ENCODE data around the gene AIRE. TPM values are rescaled to one million over a fixed set of nuclear protein-coding genes. Genes with fewer than 3 reads are reported as not detected.

The AIRE gene
- total RNA-seq, 1 donor from 2014 or later: 0.75 TPM

DNA sequence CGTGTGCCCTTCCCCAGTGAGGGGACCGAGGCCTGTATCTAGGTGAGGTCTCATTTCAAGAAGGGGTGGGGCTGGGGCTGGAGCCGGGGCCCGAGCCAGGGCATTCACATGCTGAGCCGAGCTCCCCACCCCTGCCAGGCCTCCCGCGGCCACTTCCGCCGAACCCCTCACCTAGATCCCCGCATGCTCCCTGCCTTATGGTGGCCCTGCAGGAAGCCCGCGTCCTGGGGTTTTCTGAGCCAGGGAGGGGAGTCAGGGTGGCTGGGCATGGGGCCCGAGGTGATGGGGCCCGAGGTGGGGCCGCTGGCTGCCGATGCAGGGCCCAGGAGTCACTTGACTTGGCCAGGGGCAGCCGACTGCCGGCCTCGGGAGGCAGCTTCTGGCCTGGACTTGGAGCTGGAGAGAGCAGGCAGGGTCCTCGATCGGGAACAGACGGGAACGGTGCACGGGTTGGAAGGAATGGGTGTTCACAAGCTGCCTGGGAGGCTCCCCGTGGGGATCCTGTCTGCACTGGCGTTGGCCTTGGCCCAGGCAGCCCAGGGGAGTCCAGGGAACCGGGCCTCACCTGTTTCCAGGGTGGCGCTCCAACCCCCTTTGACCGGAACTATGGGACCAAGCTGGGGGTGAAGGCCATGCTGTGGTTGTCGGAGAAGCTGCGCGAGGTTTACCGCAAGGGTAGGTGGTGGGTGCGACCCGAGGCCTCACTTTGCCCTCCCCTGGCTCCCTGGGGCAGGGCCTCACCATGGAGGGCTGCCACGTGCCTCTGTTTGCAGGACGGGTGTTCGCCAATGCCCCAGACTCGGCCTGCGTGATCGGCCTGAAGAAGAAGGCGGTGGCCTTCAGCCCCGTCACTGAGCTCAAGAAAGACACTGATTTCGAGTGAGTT lies 40.0 kb downstream of the AIRE start:
- H3K27me3 ChIP-seq: no peaks in the 10 kb centered on the region
- DNase-seq (ENCODE audit: low spot score in 2 of 2): no peak
- no peaks in the 10 kb centered on the region for H3K4me1 ChIP-seq
- TF ChIP-seq, protein P1, sequence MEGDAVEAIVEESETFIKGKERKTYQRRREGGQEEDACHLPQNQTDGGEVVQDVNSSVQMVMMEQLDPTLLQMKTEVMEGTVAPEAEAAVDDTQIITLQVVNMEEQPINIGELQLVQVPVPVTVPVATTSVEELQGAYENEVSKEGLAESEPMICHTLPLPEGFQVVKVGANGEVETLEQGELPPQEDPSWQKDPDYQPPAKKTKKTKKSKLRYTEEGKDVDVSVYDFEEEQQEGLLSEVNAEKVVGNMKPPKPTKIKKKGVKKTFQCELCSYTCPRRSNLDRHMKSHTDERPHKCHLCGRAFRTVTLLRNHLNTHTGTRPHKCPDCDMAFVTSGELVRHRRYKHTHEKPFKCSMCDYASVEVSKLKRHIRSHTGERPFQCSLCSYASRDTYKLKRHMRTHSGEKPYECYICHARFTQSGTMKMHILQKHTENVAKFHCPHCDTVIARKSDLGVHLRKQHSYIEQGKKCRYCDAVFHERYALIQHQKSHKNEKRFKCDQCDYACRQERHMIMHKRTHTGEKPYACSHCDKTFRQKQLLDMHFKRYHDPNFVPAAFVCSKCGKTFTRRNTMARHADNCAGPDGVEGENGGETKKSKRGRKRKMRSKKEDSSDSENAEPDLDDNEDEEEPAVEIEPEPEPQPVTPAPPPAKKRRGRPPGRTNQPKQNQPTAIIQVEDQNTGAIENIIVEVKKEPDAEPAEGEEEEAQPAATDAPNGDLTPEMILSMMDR (IDR thresholded peaks at IDR 0.05): no peak
- no peaks in the 10 kb centered on the region for H3K9me3 ChIP-seq
- intact Hi-C loops (cut with DNase I): no loop called here
- peaks cover 48 to 65% of the 10 kb centered on the region in 2 donors for H3K36me3 ChIP-seq
- no peak overlapping the region for H3K4me3 ChIP-seq
- no peak overlapping the region for H3K27ac ChIP-seq

DNA sequence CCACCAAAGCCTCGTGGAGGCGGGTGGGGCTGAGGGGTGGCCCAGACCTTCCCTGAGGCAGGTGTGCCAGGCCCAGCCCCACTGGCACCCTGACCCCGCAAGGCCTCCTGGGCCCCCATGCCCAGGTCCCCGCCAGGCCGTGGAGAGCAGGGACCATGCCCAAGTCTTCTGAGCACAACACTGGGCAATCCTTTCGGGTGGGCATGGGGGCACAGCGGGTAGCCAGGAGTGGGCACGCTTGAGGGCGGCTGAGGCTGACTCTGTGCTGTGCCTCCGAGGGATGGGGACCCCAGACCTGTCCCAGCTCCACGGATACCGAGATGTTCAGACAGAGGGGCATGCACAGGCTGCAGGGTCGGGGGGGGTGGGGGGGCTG lies 40.6 kb downstream of the AIRE start:
- Histone ChIP-seq H3K36me3 (peaks cover 48 to 65% of the 10 kb centered on the region in 2 donors), H3K27ac (no peak overlapping the region), H3K9me3 (no peaks in the 10 kb centered on the region), H3K27me3 (no peaks in the 10 kb centered on the region), H3K4me1 (no peaks in the 10 kb centered on the region), H3K4me3 (no peak overlapping the region)
- TF ChIP-seq, protein P1 (IDR thresholded peaks at IDR 0.05): no peak
- no peak for DNase-seq (ENCODE audit: low spot score in 2 of 2)
- intact Hi-C loops (cut with DNase I): no loop called here

DNA sequence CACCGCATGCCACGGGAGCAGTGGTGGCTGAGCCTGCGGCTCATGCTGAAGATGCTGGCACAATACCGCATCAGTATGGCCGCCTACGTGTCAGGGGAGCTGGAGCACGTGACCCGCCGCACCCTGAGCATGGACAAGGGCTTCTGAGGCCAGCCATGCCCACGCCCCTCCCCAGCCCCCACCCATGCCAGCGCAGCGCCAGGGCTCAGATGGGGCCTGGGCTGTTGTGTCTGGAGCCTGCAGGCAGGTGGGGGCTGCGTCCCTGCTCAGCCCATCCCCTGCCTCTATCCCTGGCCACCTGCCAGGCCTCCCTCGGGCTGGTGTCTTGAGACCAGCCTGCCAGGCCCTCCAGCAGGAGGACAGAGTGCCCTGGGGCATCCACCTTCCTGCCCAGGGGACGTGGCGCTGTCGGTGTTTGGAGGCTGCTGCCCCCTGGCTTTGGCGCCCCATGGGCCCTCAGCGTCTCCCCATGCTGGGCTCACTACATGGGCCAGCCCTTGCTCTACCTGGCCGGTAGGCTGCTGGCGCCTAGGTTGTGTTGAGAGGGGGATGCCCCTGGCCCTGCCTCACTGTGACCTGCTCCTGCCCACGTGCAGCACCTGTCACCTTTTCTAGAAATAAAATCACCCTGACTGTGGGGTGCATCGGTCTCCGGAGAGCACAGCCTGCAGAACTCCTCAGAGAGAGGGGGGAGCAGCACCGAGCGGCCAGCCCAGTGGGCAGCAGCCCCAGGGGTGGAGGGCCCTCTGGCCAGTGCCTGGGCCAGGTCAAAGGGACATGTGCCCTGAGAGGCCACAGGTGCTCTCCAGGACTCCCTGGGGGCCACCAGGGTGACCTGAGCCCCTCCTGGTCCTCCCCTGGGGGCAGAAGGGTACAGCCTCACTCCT lies 41.3 kb downstream of the AIRE start:
- H3K4me1 ChIP-seq: no peaks in the 10 kb centered on the region
- TF ChIP-seq, protein P1 (IDR thresholded peaks at IDR 0.05): no peak
- H3K27ac ChIP-seq: no peak overlapping the region
- intact Hi-C loops (cut with DNase I): no loop called here
- no peak for DNase-seq (ENCODE audit: low spot score in 2 of 2)
- H3K36me3 ChIP-seq: peaks cover 48 to 71% of the 10 kb centered on the region in 2 donors
- H3K27me3 ChIP-seq: no peaks in the 10 kb centered on the region
- H3K4me3 ChIP-seq: no peak overlapping the region
- no peaks in the 10 kb centered on the region for H3K9me3 ChIP-seq

- Histone ChIP-seq H3K36me3 (peaks cover 42 to 71% of the 10 kb centered on the region in 2 donors), H3K27me3 (no peaks in the 10 kb centered on the region), H3K27ac (no peak overlapping the region), H3K4me1 (no peaks in the 10 kb centered on the region), H3K4me3 (no peak overlapping the region), H3K9me3 (no peaks in the 10 kb centered on the region)
- intact Hi-C loops (cut with DNase I): no loop called here
- no peak for DNase-seq (ENCODE audit: low spot score in 2 of 2)
- TF ChIP-seq, protein P1 (IDR thresholded peaks at IDR 0.05): no peak
Observed at GRCh38 chr21:44327603-44327974, 41.9 kb downstream of the AIRE start.

DNA sequence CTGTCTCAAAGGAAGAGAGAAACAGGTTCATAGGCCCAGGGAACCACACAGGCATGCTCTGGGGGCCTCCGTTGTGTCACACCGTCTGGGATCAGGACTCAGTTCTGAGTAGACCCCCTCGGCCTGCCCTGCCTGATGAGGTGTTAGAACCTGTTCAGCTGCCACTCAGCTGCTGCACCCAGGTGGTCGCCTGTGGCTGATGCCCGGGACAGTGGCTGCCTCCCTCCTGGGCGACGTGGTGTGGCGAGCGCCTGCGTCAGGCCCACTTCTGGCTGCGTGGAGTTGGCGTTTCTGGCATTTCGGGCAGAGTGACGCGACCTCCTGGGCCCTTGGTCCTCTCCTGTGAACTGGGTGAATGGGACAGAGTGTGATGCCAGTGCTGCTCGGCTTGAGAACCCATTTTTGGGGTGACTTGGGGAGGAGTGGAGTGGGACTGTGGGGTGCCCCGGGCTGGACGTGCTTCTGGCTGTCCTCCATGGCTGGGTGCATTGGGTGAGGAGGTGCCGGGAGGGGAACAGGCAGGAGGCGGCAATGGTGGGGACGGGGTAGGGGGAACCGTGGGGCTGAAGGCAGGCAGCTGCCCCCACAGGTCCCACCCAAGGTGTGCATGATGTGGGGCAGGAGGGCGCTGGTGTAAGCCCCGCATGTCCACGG lies 42.7 kb downstream of the AIRE start:
- TF ChIP-seq, protein P1 (IDR thresholded peaks at IDR 0.05): no peak
- Histone ChIP-seq H3K36me3 (peaks cover 35 to 63% of the 10 kb centered on the region in 2 donors), H3K4me1 (no peaks in the 10 kb centered on the region), H3K27me3 (no peaks in the 10 kb centered on the region), H3K4me3 (no peak overlapping the region), H3K27ac (no peak overlapping the region), H3K9me3 (no peaks in the 10 kb centered on the region)
- no peak for DNase-seq (ENCODE audit: low spot score in 2 of 2)
- intact Hi-C loops (cut with DNase I): no loop called here
